T follicular helper cell (primary cell): Measurements from ENCODE around the gene MIA.
"Not testable (repeated sequence)": the region's sequence is repeated elsewhere in the genome, so short reads cannot be mapped to it uniquely, and the experiment has no call there.

Experiments
- DNase-seq: peaks from one replicate; pipeline ENCODE4 v3.0.0-alpha.2; 2020; ENCODE audit warnings: low read depth

MIA gene

DNA sequence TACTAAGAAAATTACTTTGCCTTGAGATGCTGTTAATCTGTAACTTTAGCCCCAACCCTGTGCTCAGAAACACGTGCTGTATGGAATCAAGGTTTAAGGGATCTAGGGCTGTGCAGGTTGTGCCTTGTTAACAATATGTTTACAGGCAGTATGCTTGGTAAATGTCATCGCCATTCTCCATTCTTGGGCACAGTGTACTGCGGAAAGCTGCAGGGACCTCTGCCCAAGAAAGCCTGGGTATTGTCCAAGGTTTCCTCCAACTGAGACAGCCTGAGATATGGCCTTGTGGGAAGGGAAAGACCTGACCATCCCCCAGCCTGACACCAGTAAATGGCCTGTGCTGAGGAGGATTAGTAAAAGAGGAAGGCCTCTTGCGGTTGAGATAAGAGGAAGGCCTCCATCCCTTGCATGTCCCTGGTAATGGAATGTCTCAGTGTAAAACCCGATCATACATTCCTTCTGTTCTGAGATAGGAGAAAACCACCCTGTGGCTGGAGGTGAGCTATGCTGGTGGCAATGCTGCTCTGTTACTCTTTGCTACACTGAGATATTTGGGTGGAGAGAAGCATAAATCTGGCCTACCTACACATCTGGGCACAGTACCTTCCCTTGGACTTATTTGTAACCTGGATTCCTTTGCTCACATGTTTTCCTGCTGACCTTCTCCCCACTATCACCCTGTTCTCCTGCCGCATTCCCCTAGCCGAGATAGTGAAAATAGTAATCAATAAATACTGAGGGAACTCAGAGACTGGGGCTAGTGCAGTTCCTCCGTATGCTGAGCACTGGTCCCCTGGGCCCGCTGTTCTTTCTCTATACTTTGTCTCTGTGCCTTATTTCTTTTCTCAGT, 47.6 kb downstream of the MIA start:
- DNase-seq = not testable (repeated sequence)

DNA sequence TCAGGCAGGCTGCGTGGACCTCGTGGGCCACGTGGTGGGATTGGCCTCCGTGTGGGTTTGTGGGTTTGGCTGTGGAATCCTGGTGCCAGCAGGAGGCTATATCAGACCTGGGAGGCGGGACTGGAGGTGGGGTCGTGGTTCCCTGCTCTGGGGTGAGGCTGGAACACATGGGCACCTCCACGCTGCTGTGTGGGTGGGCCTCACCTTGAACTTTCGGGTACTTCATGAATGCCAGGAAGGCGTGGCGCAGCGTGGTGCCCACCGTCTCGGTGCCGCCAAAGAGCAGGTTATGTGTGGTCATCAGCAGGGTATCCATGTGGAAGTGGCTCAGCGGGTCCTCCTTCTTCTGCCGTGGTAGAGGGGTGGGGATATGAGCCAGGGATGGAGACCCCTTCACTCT, 49.6 kb downstream of the MIA start:
- DNase-seq = not testable (repeated sequence)

DNA sequence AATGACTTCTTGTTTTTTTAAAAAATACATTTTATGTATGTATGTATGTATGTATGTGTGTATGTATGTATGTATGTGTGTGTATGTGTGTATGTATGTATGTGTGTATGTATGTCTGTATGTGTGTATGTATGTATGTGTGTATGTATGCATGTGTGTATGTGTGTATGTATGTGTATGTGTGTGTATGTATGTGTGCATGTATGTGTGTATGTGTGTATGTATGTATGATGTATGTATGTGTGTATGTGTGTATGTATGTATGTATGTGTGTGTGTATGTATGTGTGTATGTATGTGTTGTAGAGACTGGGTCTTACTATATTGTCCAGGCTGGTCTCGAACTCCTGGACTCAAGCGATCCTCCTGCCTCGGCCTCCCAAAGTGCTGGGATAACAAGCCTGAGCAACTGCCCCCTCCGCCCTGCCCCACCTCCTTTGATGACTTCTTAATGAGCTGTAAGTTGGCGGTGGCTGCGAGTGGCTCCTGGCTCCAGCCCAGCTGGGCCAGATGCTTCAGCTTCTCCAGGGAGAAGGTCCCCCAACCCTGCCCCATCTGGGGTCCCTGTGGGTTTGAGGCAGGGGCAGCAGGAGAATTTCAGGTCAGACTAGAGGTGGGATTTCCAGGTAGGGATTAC, 50.3 kb downstream of the MIA start:
- DNase-seq = not testable (repeated sequence)

DNA sequence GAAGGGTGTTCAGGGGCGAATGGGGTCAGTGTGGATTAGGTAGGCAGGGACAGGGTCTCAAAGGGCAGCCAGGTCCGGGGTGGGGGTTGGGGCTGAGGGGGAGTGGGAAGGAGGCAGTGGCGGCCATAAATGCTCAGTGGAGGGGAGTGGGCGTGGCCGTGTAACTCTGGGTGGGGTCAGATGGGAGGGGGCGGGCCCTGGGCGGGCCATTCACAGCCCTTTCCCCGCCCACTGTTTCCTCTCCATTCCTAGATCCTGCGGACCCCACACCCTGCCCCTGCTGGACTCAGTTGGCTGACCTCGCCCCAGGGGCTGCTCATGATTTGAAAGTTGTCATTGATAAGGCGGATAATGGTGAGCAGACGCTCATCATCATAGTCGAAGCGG, 51.0 kb downstream of the MIA start:
- not testable (repeated sequence) for DNase-seq

DNA sequence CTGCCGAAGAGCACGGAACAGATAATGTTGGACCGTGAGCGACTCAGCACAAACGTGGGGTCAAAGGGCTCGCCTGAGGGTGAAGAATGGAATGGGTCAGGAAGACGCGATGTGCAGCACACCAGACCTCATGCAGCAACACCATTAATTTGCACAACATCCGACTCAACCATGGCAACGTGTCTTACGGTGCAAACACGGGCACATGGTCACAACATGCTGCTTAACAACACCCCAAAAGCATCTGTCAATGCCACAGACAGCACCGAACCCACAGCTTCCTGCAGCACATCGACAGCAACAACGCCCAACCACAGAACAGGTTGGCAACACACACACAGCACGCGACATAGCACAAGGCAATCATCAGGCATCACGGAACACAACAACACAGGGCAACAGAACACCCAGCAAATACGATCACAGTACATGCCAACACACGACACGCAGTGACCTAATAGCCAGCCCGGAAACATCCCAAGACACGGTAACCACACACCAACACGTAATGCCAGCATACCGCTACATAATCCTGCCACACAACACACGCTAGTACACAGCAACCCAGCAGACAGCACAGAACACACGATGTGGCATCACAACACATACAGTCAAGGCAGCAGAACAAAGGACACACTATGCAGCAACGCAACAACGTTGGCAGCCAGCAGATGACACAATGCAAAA, 51.5 kb downstream of the MIA start:
- peak; percentile 50 for DNase-seq
